ENCODE measurements around the gene AOAH. TPM values are rescaled to one million over a fixed set of nuclear protein-coding genes. Genes with fewer than 3 reads are reported as not detected.

The AOAH gene
- total and polyA plus RNA-seq, 9 of the 15 experiments (the other 6 are each of a cell fraction or from before 2014, with no cell fraction given), result not detected

GRCh38 chr7:36589391-36589790 lies 134.9 kb downstream of the AOAH start (continued):
- TF ChIP-seq, protein P1, sequence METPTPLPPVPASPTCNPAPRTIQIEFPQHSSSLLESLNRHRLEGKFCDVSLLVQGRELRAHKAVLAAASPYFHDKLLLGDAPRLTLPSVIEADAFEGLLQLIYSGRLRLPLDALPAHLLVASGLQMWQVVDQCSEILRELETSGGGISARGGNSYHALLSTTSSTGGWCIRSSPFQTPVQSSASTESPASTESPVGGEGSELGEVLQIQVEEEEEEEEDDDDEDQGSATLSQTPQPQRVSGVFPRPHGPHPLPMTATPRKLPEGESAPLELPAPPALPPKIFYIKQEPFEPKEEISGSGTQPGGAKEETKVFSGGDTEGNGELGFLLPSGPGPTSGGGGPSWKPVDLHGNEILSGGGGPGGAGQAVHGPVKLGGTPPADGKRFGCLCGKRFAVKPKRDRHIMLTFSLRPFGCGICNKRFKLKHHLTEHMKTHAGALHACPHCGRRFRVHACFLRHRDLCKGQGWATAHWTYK (CRISPR knock-in tag; IDR thresholded peaks at IDR 0.05), result no peak
- no peak for TF ChIP-seq TBP (optimal IDR thresholded peaks at IDR 0.05; ENCODE audit: low read depth, low read length)
- TF ChIP-seq MAFK (IDR thresholded peaks at IDR 0.05; ENCODE audit: low read length), result no peak
- TF ChIP-seq ZNF445 (CRISPR knock-in tag; IDR thresholded peaks at IDR 0.05; ENCODE audit: low read depth), result no peak
- TF ChIP-seq GTF3C2 (IDR thresholded peaks at IDR 0.05; ENCODE audit: borderline replicate concordance, extremely low read depth, insufficient read length), result no peak
- no peak for TF ChIP-seq MLLT1 (IDR thresholded peaks at IDR 0.05)
